ENCODE data around the gene MRO. TPM values are rescaled to one million over a fixed set of nuclear protein-coding genes. Genes with fewer than 3 reads are reported as not detected.

The MRO gene
- total and polyA plus RNA-seq, 2 of the 8 experiments (the other 6 are each of a cell fraction or from before 2014, with no cell fraction given): 0.65 to 1.0 TPM

DNA sequence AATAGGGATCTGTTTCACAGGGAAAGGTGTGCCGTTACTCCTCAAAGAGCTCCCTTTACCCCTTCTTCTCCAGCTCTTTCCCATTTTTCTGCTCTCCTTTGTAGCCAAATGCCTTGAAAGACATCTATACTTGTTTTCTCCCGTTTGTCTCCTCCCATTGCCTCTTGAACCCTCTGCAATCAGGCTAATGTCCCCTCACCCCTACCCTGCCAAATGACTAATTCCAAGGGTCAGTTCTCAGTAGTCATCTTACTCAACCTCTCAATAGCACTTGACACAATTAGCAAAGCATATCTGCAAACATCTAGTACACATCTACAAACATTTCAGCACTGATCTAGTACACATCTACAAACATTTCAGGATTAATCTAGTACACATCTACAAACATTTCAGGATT lies 12.6 kb downstream of the MRO start:
- no peak for DNase-seq (ENCODE audit: low read depth in 1 of 2, low spot score in 2 of 2)
- H2AK5ac ChIP-seq (ENCODE audit: low read depth, low read length): no peak overlapping the region
- H3K56ac ChIP-seq (replicated peaks; ENCODE audit: insufficient read length, low read depth, low read length): no peak overlapping the region
- no peak overlapping the region for H2BK5ac ChIP-seq (ENCODE audit: low read depth, low read length)
- H2BK12ac ChIP-seq (ENCODE audit: low read depth, low read length): no peak overlapping the region
- H2BK120ac ChIP-seq (replicated peaks; ENCODE audit: low read depth, low read length): no peak overlapping the region
- 93% methylated on average over 2 of the region's 2 CpGs; no CpG with 5 or more reads in 1 of the 2 experiments for whole genome bisulfite sequencing, 2 experiments (ENCODE audit: extremely low coverage in 1 of 2, insufficient coverage in 1 of 2, insufficient read length in 1 of 2, insufficient replicate concordance in 2 of 2, low coverage in 1 of 2, low lambda C conversion rate in 2 of 2, missing lambda C conversion rate in 1 of 2)
- no peak overlapping the region for H4K91ac ChIP-seq (replicated peaks; ENCODE audit: insufficient read length, low read length)
- H3K4me3 ChIP-seq (ENCODE audit: extremely low read depth in 1 of 4, insufficient read depth in 2 of 4, low read depth in 3 of 4, low read length in 4 of 4): no peak overlapping the region
- CTCF ChIA-PET (ENCODE audit: partially characterized antibody): interaction anchor here (1.1 to 2.0 kb wide), 3 partner anchors 9 to 145 kb away, joined by 3 to 11 read pairs (median 4); no protein-coding TSS in a partner anchor
- no peaks in the 10 kb centered on the region; a peak in 1 of 7 replicates for H3K4me1 ChIP-seq (replicated peaks in 1 of 4; ENCODE audit: control insufficient read depth in 3 of 4, insufficient read depth in 4 of 4, low read length in 3 of 4)
- POLR2A ChIA-PET (ENCODE audit: partially characterized antibody): no interaction called here
- TF ChIP-seq RBBP5 (IDR thresholded peaks at IDR 0.05; ENCODE audit: borderline replicate concordance, low read depth, low read length) (no peak), SIN3A (conservative IDR thresholded peaks at IDR 0.05 in 1 of 2, IDR thresholded peaks at IDR 0.05 in 1 of 2; ENCODE audit: low read depth in 1 of 2, low read length in 2 of 2) (no peak), SUZ12 (IDR thresholded peaks at IDR 0.05; ENCODE audit: low read length) (no peak), PHF8 (conservative IDR thresholded peaks at IDR 0.05; ENCODE audit: low read depth, low read length) (no peak), EZH2 (IDR thresholded peaks at IDR 0.05; ENCODE audit: low read depth, low read length, severe bottlenecking) (no peak), POLR2A (IDR thresholded peaks at IDR 0.05; ENCODE audit: control extremely low read depth in 1 of 2, low read depth in 2 of 2, low read length in 2 of 2) (no peak), BCL11A (IDR thresholded peaks at IDR 0.05; ENCODE audit: low read depth in 2 of 2, low read length in 2 of 2) (no peak), SIX5 (IDR thresholded peaks at IDR 0.05; ENCODE audit: low read depth, low read length) (no peak), CBX5 (IDR thresholded peaks at IDR 0.05; ENCODE audit: low read depth, low read length) (no peak)
- TF ChIP-seq, protein P1, sequence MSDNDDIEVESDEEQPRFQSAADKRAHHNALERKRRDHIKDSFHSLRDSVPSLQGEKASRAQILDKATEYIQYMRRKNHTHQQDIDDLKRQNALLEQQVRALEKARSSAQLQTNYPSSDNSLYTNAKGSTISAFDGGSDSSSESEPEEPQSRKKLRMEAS (IDR thresholded peaks at IDR 0.05): no peak
- TF ChIP-seq, protein P2, sequence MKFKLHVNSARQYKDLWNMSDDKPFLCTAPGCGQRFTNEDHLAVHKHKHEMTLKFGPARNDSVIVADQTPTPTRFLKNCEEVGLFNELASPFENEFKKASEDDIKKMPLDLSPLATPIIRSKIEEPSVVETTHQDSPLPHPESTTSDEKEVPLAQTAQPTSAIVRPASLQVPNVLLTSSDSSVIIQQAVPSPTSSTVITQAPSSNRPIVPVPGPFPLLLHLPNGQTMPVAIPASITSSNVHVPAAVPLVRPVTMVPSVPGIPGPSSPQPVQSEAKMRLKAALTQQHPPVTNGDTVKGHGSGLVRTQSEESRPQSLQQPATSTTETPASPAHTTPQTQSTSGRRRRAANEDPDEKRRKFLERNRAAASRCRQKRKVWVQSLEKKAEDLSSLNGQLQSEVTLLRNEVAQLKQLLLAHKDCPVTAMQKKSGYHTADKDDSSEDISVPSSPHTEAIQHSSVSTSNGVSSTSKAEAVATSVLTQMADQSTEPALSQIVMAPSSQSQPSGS (IDR thresholded peaks at IDR 0.05; ENCODE audit: low read length): no peak
- no peak overlapping the region for H2BK15ac ChIP-seq (ENCODE audit: low read length)
- H3K4me2 ChIP-seq (ENCODE audit: insufficient read depth in 1 of 2, low read depth in 2 of 2, low read length in 2 of 2): no peak overlapping the region
- H3K27me3 ChIP-seq (replicated peaks in 1 of 4; ENCODE audit: control insufficient read depth in 3 of 4, extremely low read depth in 1 of 4, insufficient read depth in 3 of 4, low read length in 3 of 4): no peaks in the 10 kb centered on the region
- H4K5ac ChIP-seq (ENCODE audit: insufficient read length, low read depth, low read length): no peak overlapping the region
- H4K8ac ChIP-seq (ENCODE audit: extremely low read depth, insufficient read depth, low read length): no peak overlapping the region
- H4K20me1 ChIP-seq (replicated peaks in 1 of 2; ENCODE audit: control insufficient read depth in 1 of 2, insufficient read depth in 2 of 2, low read length in 2 of 2): no peaks in the 10 kb centered on the region
- H3K9me3 ChIP-seq (ENCODE audit: insufficient read depth in 2 of 2, low read depth in 1 of 2, low read length in 1 of 2): peaks cover 0 to 3% of the 10 kb centered on the region in 2 experiments; a peak in 1 of 4 replicates
- H3K4ac ChIP-seq (replicated peaks; ENCODE audit: insufficient read length, low read depth, low read length): no peak overlapping the region
- H3K23ac ChIP-seq (ENCODE audit: insufficient read length): no peak overlapping the region
- H2AFZ ChIP-seq (ENCODE audit: low read length): no peak overlapping the region
- no peak overlapping the region for H3K18ac ChIP-seq (ENCODE audit: extremely low read depth, low read length)
- no peaks in the 10 kb centered on the region for H3K23me2 ChIP-seq (ENCODE audit: low read depth, low read length)
- no peaks in the 10 kb centered on the region for H3K79me2 ChIP-seq (ENCODE audit: control insufficient read depth in 1 of 2, insufficient read depth in 2 of 2, low read length in 2 of 2)
- FAIRE-seq: no peak
- H2BK20ac ChIP-seq (ENCODE audit: low read length): no peak overlapping the region
- H3K36me3 ChIP-seq (ENCODE audit: control insufficient read depth in 2 of 4, insufficient read depth in 4 of 4, low read length in 3 of 4): no peaks in the 10 kb centered on the region
- no peak overlapping the region for H3K9ac ChIP-seq (replicated peaks in 1 of 4; ENCODE audit: extremely low read depth in 1 of 4, low read depth in 3 of 4, low read length in 3 of 4)
- H3K27ac ChIP-seq (ENCODE audit: low read depth, low read length): no peak overlapping the region
- no peaks in the 10 kb centered on the region for H3K79me1 ChIP-seq (ENCODE audit: low read depth, low read length)
- H3K14ac ChIP-seq (ENCODE audit: insufficient read length): no peak overlapping the region
